NCI-H446 (cell line): Measurements from ENCODE around the gene FGF8.

ENCODE experiments used
- DNase-seq, 2 experiments: peaks; one replicate each; lab custom pipeline; 2025; lab: John Stamatoyannopoulos, UW

Gene FGF8

GRCh38 chr10:101781984-101782810 is 6.3 kb upstream of the FGF8 start:
- DNase-seq: no peak

DNA sequence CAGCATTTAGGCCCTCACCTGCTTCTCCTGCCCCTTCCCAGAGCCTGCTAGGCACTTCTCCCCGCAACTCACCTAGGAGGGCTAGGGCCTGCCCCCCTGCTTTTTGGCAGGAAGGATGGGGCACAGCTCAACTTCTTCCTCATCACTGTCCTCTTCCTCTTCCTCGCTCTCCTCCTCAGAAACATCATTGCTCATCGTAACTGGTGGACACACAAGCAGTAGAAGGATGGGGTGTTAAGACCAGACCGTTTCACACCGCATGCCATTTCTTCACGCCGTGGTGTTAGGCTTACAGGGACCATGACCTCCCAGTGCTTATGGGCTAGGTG is 5.7 kb upstream of the FGF8 start:
- no peak for DNase-seq

DNA sequence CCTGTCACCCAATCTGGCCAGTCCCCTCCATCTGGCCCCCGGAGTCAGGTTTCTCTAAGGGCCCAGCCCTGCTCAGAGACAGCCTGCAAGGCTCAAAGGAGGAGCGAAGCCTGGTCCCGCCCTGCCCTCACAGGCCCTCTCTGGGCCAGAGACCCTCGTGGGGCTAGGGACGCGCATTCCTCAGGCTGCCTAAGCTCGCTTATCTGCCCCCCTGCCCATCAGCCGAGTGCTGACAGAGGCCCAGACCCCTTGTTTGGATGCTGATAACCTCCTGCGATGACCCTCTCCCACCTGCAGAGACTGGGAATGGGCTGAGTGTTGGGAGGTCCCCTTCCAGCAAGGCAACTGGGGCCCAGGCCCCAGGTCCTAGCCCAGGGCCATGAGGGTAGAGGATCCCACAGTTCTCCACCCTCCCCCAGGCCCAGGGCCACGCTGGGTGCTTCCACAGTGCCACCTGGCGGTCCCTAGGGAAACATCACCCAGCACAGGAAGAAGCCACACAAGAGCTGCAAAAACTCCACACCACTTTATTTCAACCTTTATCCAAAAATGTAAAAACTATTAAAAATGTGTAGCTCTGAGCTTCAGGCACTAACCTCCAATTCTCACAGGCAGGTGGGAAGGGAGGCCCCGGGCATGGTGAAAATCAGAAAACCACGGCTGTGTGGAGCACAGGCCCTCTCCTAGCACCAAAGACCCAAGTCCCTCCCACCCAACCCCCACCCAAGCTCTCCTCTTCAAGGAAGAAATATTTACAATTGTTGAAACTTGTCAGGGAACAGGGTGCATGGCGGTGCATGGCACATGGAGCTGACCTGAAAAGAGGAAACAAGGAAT is 5.1 kb upstream of the FGF8 start:
- DNase-seq: peak; percentile 6 to 47

- DNase-seq: no peak
Measured at GRCh38 chr10:101780187-101780817, 4.4 kb upstream of the FGF8 start.

DNA sequence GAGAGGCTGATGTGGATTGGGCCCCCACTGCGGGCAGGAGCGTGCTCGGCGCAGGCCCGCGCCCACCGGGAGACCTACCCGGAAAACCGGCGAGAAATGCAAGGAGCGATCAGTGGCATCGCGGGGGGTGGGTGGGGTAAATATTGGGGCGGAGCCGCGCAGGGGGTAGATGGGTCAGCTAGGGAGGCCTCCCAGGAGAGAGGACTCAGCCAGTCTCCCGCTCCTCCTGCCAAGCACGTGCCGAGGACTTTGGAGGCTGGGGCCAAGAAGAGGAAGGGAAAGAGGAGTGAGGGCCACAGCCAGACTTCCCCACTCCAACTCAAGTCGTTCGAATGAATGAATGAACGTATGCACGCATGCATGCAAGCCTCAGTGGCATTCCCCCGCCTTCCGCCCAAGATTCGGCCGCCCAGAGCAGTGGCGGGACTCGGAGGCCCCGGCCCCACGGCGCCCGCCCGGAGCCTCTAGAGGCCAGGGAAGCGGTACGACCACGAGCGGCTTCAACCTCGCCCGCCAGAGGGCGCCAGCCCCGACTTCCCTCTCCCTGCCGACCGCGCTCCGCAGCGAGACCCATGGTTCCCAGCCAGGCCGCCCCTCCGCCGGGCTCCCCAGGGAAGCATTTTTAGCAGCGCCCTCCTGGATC is 3.8 kb upstream of the FGF8 start:
- DNase-seq: no peak

DNA sequence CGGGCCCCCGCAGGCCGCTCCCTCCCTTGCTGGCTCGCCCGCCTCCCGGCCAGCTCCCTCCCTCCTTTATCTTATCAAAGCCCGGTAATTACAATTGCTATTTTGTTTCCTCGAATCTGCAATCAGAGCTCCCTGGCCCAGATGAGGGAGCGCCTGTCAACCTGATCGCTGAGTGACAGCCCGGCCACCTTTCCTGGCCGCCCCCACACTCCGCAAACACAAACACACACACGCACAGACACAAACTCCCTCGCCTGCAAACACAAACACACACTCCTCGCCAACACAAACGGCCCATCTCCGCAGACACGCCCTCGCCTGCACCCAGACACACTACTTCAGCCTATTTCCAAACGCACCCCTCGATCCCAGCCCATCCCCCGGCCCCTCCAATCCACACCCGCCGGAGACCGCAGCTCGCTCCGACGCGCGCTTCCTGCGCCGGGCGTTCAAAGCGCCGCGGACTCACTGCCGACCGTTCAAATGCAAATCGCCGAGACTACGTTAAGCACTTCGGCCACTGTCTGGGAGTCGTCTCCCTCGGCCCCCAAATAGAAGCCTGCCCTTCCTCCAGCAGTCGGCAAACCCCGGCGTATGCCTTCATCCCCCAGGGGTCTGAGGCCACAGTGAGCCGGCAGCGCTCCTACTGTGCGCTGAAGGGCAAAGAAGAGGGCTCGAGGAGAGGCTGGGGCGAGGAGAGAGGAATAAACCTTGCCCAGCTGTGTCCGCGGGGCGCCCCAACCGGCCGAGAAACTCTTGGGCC is 3.0 kb upstream of the FGF8 start:
- DNase-seq: no peak

- no peak for DNase-seq
Measured at GRCh38 chr10:101778151-101778780, 2.4 kb upstream of the FGF8 start.

GRCh38 chr10:101777619-101778145 is 1.8 kb upstream of the FGF8 start:
- DNase-seq: no peak

DNA sequence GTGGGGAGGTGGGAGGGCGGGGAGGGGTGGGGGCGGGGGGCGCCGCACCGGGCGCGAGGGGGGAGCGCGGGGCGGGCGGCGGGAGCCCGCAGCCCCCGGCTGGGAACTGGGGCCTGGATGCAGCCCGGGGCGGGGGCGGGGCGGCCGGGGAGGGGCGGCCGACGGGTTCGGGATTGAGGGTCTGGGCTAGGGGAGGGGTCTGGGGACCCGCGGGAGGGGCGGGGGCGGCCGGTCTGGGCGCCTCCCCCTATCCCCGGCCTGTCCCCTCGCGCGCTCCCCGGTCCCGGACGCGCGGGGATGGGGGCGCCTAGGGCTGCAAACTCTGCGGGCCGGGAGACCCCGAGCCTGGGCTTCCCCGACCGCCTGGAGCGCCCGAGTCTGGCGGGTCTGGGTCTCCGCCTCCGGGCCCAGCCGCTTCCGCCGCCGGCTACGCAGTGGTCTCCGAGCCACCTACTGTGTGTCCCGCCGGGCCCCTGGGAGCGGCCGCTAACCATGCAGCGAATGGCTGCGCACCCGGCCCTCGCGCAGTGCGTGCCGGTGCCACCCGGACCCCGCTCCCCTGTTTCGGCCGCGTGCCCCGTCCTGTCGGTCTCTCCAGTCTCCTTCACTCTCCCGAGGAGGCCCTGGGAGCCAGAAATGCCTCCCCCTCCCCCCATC is 375 bp upstream of the FGF8 start:
- no peak for DNase-seq

DNA sequence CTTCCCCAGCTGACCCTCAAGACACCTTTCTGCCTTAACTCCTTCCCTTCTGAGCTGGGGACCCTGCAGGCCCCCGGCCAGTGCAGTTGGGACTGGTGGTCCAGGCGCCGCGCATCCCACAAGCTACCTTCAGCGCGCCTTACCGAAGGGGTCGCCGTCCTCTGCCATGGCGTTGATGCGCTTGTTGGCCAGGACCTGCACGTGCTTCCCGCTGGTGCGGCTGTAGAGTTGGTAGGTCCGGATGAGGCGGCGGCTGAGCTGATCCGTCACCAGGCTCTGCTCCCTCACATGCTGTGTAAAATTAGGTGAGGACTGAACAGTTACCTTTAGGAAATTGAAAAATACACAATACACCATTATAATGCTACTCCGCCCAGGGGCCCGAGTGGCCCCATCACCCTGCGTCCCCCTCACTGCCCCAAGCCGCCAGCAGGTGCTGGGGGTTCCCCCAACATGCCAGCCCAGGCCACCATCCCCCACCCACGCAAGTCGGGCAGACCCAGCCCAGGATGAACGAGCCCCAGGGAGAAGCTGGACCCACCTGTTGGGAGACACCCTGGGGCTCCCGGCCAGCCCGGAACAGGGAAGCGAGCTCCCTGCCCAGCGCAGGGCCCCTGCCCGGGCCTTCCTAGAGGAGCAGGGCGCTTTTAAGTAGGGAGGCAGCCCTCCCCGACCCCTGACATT is 1.2 kb downstream of the FGF8 start:
- DNase-seq: no peak

DNA sequence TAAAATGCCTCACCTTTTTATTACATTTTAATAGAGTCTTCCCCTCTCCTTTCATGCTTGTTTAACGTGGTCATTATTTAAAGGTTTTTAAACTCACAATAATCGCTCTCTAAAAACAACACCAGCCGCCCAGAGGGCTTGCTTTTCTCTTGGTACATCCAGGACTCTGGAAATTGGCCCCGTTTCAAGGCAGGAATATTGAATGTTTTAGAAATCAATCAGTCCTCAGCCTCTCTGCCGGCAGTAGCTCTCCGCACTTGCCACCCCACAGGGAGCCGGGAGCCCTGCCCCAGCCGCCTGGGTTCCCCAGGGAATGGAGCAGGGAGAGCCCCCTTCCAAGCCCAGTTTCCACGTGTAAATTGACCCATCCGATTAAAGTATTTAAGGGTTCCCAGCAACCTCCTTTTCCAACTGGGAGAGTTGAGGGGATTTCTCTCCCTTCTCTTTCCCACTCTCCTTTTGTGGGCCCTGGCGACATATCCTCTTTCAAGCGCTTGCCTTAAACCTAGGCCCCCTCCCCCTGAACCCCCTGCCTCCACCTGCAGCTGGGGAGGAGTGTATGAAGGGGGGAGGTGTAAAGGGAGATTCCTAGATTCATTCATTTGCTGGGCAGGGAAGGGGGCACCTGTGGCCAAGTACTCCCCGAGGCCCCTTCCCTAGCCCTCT is 1.9 kb downstream of the FGF8 start:
- no peak for DNase-seq

DNA sequence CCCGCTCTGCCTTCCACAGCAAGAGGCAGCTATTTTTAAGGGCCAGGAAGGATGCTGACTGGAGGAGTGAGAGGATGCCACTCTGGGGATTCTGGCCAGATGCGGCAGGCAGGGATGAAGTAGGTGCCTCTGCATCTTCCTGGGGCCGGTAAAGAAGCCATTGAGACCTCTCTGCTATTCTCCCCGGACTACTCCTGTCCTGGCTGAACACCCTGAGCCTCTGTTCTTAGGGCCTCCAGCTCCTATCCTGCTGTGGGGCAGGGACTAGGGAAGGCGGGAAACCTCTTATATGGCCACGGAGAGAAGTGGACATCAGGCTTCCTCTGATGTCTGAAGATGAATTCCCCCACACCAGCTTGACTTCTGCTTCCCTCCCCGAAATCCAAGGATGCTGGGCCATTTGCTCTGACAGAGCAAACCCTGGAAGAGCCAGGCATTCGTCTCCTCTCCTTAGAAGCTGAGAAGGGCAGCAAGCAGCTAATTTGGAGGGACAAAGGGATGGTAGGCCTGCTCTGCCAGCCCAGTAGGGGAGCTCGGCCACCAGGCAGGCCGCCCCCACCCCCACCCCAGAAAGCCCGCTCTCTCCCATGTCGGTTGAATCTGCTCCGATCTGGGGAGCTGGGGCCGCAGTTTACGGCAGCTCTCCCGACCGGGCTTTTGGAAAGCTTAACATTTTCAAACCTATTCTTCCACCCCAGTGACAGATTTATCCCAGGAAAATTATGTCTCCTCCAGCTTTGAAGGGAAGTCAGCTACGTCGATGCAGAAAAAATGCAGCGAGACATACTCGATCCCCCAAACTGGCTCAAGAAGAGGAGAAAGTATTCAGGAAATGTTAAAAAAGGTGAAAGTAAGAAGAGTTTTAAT is 2.8 kb downstream of the FGF8 start:
- no peak for DNase-seq

- no peak for DNase-seq
Measured at GRCh38 chr10:101772017-101772894, 3.7 kb downstream of the FGF8 start.

- no peak for DNase-seq
Measured at GRCh38 chr10:101771380-101771779, 4.5 kb downstream of the FGF8 start.

GRCh38 chr10:101770331-101771215 is 5.3 kb downstream of the FGF8 start:
- no peak for DNase-seq

DNA sequence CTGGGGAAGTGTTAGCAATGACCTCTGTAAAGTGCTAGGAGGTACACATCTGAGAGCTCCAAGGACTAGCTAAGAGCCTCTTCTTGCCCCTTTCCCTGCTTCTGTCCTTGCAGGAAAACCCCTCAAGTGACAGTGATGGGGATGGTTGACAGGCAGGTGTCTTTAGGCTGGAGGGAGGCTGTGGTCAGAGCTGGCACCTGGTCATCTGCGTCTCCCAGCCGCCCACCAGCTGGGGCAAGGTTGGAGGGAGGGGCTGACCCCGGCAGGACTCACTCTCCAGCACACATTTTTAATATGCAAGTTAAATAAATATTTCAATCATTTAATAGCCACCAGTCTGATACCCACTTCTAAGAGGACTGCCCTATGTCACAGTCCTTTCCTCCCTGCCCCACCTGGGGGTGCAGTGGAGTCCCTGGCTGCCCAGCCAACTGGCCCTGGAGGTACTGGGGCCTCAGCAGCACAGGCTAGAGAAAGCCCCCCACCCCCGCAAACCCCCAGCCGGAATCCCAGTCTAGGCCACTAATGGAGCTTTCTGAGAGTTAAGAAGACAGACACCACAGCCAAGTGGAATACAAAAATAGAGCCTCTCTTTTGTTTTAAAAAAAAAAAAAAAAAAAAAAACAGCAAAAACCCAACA is 6.3 kb downstream of the FGF8 start:
- DNase-seq: no peak
